Upper lobe of right lung (tissue), 1 donor: ENCODE results near the gene ARCN1. TPM values are rescaled to one million over a fixed set of nuclear protein-coding genes. Genes with fewer than 3 reads are reported as not detected.

Experiments
- ATAC-seq: fragments of 200-7000 bp; cut with Tn5 transposase; one replicate; pipeline ENCODE4 v1.9.1; 2020; ENCODE audit warnings: mild to moderate bottlenecking, moderate library complexity
- DNase-seq: peaks from one replicate; pipeline ENCODE4 v3.0.0-alpha.2; 2020
- H3K27ac ChIP-seq: fragments of 200-600 bp; one replicate; pipeline ENCODE4 v1.8.0; 2022
- H3K27me3 ChIP-seq: fragments of 200-600 bp; one replicate; pipeline ENCODE4 v1.8.0; 2022; ENCODE audit warnings: mild to moderate bottlenecking
- H3K36me3 ChIP-seq: fragments of 200-600 bp; one replicate; pipeline ENCODE4 v1.8.0; 2022
- H3K4me1 ChIP-seq: fragments of 200-600 bp; one replicate; pipeline ENCODE4 v1.8.0; 2022
- H3K4me3 ChIP-seq: fragments of 200-600 bp; one replicate; pipeline ENCODE4 v1.8.0; 2022; ENCODE audit warnings: mild to moderate bottlenecking
- H3K9me3 ChIP-seq: fragments of 200-600 bp; one replicate; pipeline ENCODE4 v1.8.0; 2022
- CTCF ChIP-seq: fragments of 200-600 bp; IDR thresholded peaks from one replicate; pipeline ENCODE4 v1.8.0; 2022; ENCODE audit warnings: antibody characterized with exemption
- intact Hi-C: fragments of 100-400 bp; cut with DNase I; formaldehyde crosslinking; loops from one replicate; pipeline ENCODE4 v1.11.0; 2022
- total RNA-seq: library from RNA; stranded (reverse); fragmentation: NEBNext Ultra II Directional; extraction: Animal tissue kit (Norgen Biotek cat#: 25700); gene quantifications from one replicate; pipeline ENCODE4 v1.2.1, GENCODE V29; 2021
- donor health status: DM: no; HTN: yes; CAD: no; lungs with severe emphysema.

The ARCN1 gene
- total RNA-seq, 1 donor from 2014 or later, result 120 TPM

GRCh38 chr11:118635642-118636041 lies 63.4 kb downstream of the ARCN1 start:
- no peaks in the 10 kb centered on the region for H3K27me3 ChIP-seq
- no peak for TF ChIP-seq CTCF
- DNase-seq (no peak), ATAC-seq (no peak)
- H3K36me3 ChIP-seq, result peaks cover 56% of the 10 kb centered on the region
- peaks cover 18% of the 10 kb centered on the region for H3K4me1 ChIP-seq
- intact Hi-C loops, result no loop called here
- H3K9me3 ChIP-seq, result no peaks in the 10 kb centered on the region
- H3K27ac ChIP-seq, result peak overlapping the region; percentile 66
- no peak overlapping the region for H3K4me3 ChIP-seq

GRCh38 chr11:118636569-118637290 lies 64.5 kb downstream of the ARCN1 start:
- no peak overlapping the region for H3K4me3 ChIP-seq
- ATAC-seq (no peak), DNase-seq (no peak)
- TF ChIP-seq CTCF, result no peak
- intact Hi-C loops, result no loop called here
- no peaks in the 10 kb centered on the region for H3K27me3 ChIP-seq
- H3K27ac ChIP-seq, result no peak overlapping the region
- H3K4me1 ChIP-seq, result peaks cover 17% of the 10 kb centered on the region
- no peaks in the 10 kb centered on the region for H3K9me3 ChIP-seq
- peaks cover 48% of the 10 kb centered on the region for H3K36me3 ChIP-seq

GRCh38 chr11:118638726-118639125 lies 66.5 kb downstream of the ARCN1 start:
- H3K9me3 ChIP-seq, result no peaks in the 10 kb centered on the region

GRCh38 chr11:118639899-118640298 lies 67.7 kb downstream of the ARCN1 start:
- H3K27ac ChIP-seq, result no peak overlapping the region
- DNase-seq (no peak), ATAC-seq (no peak)
- H3K4me3 ChIP-seq, result no peak overlapping the region
- intact Hi-C loops, result no loop called here
- peaks cover 8% of the 10 kb centered on the region for H3K4me1 ChIP-seq
- no peaks in the 10 kb centered on the region for H3K9me3 ChIP-seq
- no peaks in the 10 kb centered on the region for H3K27me3 ChIP-seq
- no peak for TF ChIP-seq CTCF
- H3K36me3 ChIP-seq, result peaks cover 69% of the 10 kb centered on the region

More at GRCh38 chr11:118638726-118639125, 66.5 kb downstream of the ARCN1 start:
- intact Hi-C loops, result no loop called here
- Histone ChIP-seq H3K4me3 (no peak overlapping the region), H3K4me1 (peaks cover 17% of the 10 kb centered on the region), H3K27me3 (no peaks in the 10 kb centered on the region), H3K27ac (no peak overlapping the region), H3K36me3 (peaks cover 58% of the 10 kb centered on the region)
- DNase-seq (no peak), ATAC-seq (no peak)
- TF ChIP-seq CTCF, result no peak

GRCh38 chr11:118640332-118641154 lies 68.3 kb downstream of the ARCN1 start:
- intact Hi-C loops, result no loop called here
- H3K4me3 ChIP-seq, result no peak overlapping the region
- no peaks in the 10 kb centered on the region for H3K27me3 ChIP-seq
- H3K36me3 ChIP-seq, result peaks cover 70% of the 10 kb centered on the region
- peak; percentile 8 for ATAC-seq
- no peak for TF ChIP-seq CTCF
- no peak overlapping the region for H3K27ac ChIP-seq
- H3K4me1 ChIP-seq, result peaks cover 3% of the 10 kb centered on the region
- no peaks in the 10 kb centered on the region for H3K9me3 ChIP-seq
- DNase-seq, result no peak
